IPS-NIHi7 (cell line): ENCODE results near the gene INTS14.
"Not testable (repeated sequence)": the region's sequence is repeated elsewhere in the genome, so short reads cannot be mapped to it uniquely, and the experiment has no call there.

Source experiments
- DNase-seq: peaks from one replicate; pipeline ENCODE4 v3.0.0; 2012; ENCODE audit warnings: mixed read lengths; ENCODE audit errors: extremely low spot score

Gene INTS14

GRCh38 chr15:65579762-65580161, 31.2 kb downstream of the INTS14 start:
- DNase-seq, result no peak

- no peak for DNase-seq
Observed at GRCh38 chr15:65578904-65579728, 31.8 kb downstream of the INTS14 start.

- DNase-seq, result no peak
Observed at GRCh38 chr15:65577129-65577996, 33.6 kb downstream of the INTS14 start.

- DNase-seq, result no peak
Observed at GRCh38 chr15:65576664-65577063, 34.3 kb downstream of the INTS14 start.

- no peak for DNase-seq
Observed at GRCh38 chr15:65571971-65572370, 39.0 kb downstream of the INTS14 start.

GRCh38 chr15:65569728-65570127, 41.2 kb downstream of the INTS14 start:
- no peak for DNase-seq

- no peak for DNase-seq
Observed at GRCh38 chr15:65561934-65562333, 49.0 kb downstream of the INTS14 start.

GRCh38 chr15:65559941-65560340, 51.0 kb downstream of the INTS14 start:
- no peak for DNase-seq

- no peak for DNase-seq
Observed at GRCh38 chr15:65558997-65559760, 51.8 kb downstream of the INTS14 start.

- no peak for DNase-seq
Observed at GRCh38 chr15:65558336-65558735, 52.6 kb downstream of the INTS14 start.

GRCh38 chr15:65556622-65557021, 54.3 kb downstream of the INTS14 start:
- no peak for DNase-seq

- DNase-seq, result no peak
Observed at GRCh38 chr15:65553691-65554090, 57.2 kb downstream of the INTS14 start.

- not testable (repeated sequence) for DNase-seq
Observed at GRCh38 chr15:65552851-65553250, 58.1 kb downstream of the INTS14 start.

- DNase-seq, result no peak
Observed at GRCh38 chr15:65551183-65551582, 59.7 kb downstream of the INTS14 start.

GRCh38 chr15:65550681-65551098, 60.2 kb downstream of the INTS14 start:
- no peak for DNase-seq

GRCh38 chr15:65549288-65549687, 61.6 kb downstream of the INTS14 start:
- DNase-seq, result not testable (repeated sequence)

GRCh38 chr15:65547841-65548240, 63.1 kb downstream of the INTS14 start:
- DNase-seq, result no peak

- no peak for DNase-seq
Observed at GRCh38 chr15:65541231-65541820, 69.6 kb downstream of the INTS14 start.

GRCh38 chr15:65540314-65540713, 70.6 kb downstream of the INTS14 start:
- DNase-seq, result no peak

GRCh38 chr15:65535192-65535591, 75.7 kb downstream of the INTS14 start:
- no peak for DNase-seq

GRCh38 chr15:65533057-65533756, 77.7 kb downstream of the INTS14 start:
- DNase-seq, result no peak
